GM06990 (cell line): ENCODE measurements around the gene SPAG16.

ENCODE experiments used
- DNase-seq: peaks from one replicate; pipeline ENCODE4 v3.0.0-alpha.2; 2011; ENCODE audit not compliant: insufficient read length; ENCODE audit errors: extremely low read depth
- H3K27me3 ChIP-seq: replicated peaks from 2 replicates; pipeline ENCODE4 v1.6.0; 2011; ENCODE audit warnings: low read length; ENCODE audit not compliant: control insufficient read depth, insufficient read depth
- H3K36me3 ChIP-seq: 2 replicates; pipeline ENCODE4 v1.5.1; 2011; ENCODE audit warnings: low read length; ENCODE audit not compliant: control insufficient read depth, insufficient read depth
- H3K4me3 ChIP-seq: replicated peaks from 2 replicates; pipeline ENCODE4 v1.5.1; 2011; ENCODE audit warnings: low read depth, mild to moderate bottlenecking, control low read depth, low read length
- TF ChIP-seq, protein P1 (sequence below): IDR thresholded peaks from 2 replicates; pipeline ENCODE4 v1.5.1; 2011; ENCODE audit warnings: low read length, control low read depth, mild to moderate bottlenecking, inconsistent platforms; ENCODE audit not compliant: insufficient read depth, poor library complexity, severe bottlenecking

Gene SPAG16

DNA sequence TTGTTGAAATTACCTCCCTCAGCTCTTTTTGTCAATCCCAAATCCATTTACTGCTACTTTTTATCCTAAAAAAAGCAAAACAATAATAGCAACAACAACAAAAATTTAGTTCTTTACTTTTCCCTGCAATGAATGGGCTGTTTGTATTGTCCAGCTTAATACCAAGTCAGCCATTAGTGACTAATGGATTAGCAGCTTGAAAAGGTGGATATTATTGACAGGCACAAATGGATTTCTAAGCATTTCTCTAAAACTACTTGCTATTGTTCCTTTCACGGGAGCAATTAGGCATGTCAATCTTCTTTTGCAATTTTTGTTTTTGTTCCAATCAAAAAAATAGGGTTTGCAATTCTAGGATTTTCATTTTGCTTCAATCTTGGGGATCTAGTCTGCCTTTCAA, 32.1 kb upstream of the SPAG16 start:
- Histone ChIP-seq H3K36me3 (no peaks in the 10 kb centered on the region), H3K27me3 (no peaks in the 10 kb centered on the region), H3K4me3 (no peak overlapping the region)
- DNase-seq: no peak
- TF ChIP-seq, protein P1, sequence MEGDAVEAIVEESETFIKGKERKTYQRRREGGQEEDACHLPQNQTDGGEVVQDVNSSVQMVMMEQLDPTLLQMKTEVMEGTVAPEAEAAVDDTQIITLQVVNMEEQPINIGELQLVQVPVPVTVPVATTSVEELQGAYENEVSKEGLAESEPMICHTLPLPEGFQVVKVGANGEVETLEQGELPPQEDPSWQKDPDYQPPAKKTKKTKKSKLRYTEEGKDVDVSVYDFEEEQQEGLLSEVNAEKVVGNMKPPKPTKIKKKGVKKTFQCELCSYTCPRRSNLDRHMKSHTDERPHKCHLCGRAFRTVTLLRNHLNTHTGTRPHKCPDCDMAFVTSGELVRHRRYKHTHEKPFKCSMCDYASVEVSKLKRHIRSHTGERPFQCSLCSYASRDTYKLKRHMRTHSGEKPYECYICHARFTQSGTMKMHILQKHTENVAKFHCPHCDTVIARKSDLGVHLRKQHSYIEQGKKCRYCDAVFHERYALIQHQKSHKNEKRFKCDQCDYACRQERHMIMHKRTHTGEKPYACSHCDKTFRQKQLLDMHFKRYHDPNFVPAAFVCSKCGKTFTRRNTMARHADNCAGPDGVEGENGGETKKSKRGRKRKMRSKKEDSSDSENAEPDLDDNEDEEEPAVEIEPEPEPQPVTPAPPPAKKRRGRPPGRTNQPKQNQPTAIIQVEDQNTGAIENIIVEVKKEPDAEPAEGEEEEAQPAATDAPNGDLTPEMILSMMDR: no peak

DNA sequence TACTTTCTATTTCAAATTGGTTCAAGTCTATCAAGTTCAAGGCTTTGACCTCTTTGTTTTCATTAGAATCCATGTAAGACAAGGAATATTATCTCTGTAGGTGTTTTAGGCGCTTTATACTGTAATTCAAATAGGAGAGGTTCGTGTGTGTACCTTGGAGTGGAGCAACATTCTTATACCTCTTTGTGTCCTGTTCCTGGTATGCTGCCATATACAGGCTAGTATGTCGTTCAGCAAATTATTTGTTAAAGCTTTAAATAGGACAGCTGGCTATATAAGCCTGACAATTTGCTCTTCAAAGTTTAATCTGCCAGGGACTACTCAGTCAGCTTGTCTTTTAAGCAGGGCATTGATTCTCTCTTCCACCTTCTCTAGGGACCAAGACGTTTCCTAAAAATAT, 31.1 kb upstream of the SPAG16 start:
- H3K36me3 ChIP-seq: no peaks in the 10 kb centered on the region
- TF ChIP-seq, protein P1: no peak
- no peak for DNase-seq
- H3K27me3 ChIP-seq: no peaks in the 10 kb centered on the region
- no peak overlapping the region for H3K4me3 ChIP-seq

DNA sequence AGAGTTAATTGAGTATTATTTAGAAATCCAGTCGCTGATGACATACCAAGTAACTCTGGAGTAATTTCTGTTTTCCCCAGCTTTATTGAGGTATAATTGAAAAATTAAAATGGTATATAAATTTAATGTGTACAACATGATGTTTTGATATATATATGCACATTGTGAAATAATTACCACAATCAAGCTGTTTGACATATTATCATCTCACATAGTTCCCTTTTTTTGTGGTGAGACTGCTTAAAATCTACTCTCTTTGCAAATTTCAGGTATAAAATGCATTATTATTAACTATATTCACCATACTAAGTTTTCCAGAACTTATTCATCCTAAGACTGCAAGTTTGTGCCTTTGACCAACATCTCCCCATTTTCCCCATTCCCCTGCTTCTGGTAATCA, 25.0 kb upstream of the SPAG16 start:
- DNase-seq: no peak
- TF ChIP-seq, protein P1: no peak
- H3K4me3 ChIP-seq: no peak overlapping the region
- no peaks in the 10 kb centered on the region for H3K27me3 ChIP-seq
- no peaks in the 10 kb centered on the region for H3K36me3 ChIP-seq

DNA sequence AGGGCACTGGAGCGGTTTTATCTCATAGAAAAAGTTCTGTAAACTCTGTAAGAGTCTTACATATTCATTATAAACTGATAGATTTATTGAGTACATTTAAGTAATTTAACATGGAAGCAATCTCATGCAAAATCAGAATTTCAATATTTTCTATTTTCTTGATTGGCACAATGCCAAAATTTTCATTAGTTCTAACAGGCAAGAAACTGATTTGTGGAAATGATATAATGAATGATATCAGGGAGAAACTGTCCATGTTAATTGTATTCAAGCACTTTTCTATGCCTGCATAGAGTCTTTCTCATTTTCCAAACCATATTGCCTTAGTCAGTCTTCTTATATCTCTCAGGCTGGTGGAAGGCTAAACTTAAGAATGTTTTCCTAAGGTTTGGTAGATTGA, 23.0 kb upstream of the SPAG16 start:
- Histone ChIP-seq H3K27me3 (no peaks in the 10 kb centered on the region), H3K4me3 (no peak overlapping the region), H3K36me3 (no peaks in the 10 kb centered on the region)
- TF ChIP-seq, protein P1: no peak
- DNase-seq: no peak

DNA sequence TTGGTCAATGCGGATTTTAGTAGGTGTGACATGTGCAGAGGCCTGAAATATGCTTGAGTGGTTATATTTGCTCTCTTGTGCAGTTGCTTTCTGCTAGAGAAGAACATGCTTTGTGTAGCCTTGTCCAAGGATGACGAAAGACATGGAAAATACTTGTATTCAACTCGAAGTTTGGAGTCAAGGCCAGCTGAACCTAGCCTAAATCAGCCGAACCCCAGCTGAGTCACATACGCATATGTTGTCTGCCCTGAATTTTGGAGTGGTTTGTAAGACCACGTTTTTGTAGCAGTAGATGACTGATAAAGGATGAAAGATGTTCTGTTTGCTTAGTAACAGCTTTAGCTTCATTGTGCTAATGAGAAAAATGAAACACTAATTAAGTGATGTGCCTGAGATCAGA, 22.5 kb upstream of the SPAG16 start:
- no peak overlapping the region for H3K4me3 ChIP-seq
- H3K36me3 ChIP-seq: no peaks in the 10 kb centered on the region
- no peak for DNase-seq
- H3K27me3 ChIP-seq: no peaks in the 10 kb centered on the region
- TF ChIP-seq, protein P1: no peak

DNA sequence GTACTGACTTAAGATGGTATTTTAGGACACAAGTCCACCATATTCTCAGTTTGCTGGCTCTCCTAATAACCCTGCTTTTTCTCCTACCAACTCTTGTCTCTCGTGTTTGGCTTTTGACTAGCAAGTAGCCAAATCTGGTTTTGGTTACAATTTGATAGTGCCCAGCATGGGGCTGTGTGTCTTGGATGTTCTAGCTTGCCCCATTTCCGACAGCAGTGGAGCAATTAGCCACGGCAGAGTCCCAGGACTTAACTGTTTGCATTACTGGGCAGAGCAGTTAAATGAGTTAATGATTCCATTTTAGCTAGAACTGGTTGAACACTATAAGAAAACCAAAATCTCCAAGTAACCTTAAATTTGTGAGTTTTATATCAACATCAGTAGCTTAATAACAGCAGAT, 18.6 kb upstream of the SPAG16 start:
- H3K4me3 ChIP-seq: no peak overlapping the region
- no peaks in the 10 kb centered on the region for H3K36me3 ChIP-seq
- H3K27me3 ChIP-seq: no peaks in the 10 kb centered on the region
- TF ChIP-seq, protein P1: no peak
- DNase-seq: no peak
